Endothelial cell of umbilical vein (primary cell): Measurements from ENCODE around the gene LMF2. TPM values are rescaled to one million over a fixed set of nuclear protein-coding genes. Genes with fewer than 3 reads are reported as not detected.

Source experiments
- BruUV-seq: library from RNA; stranded (reverse); fragments of 400-500 nt; replicated peaks from 2 replicates; lab custom pipeline; 2021; lab: Mats Ljungman, UMichigan
- CTCF ChIA-PET: fragments of 300-600, 350-600 bp; sonication (Branson Sonifier 250); formaldehyde crosslinking; loops from one replicate; lab custom pipeline; 2021; ENCODE audit warnings: antibody characterized with exemption, inconsistent platforms; lab: Charles Lee
- POLR2A ChIA-PET: fragments of 300-600, 350-600 bp; sonication (Branson Sonifier 250); formaldehyde crosslinking; loops from one replicate; lab custom pipeline; 2021; ENCODE audit warnings: antibody characterized with exemption, inconsistent platforms; lab: Charles Lee
- DNase-seq: peaks from one replicate; pipeline ENCODE4 v3.0.0-alpha.2; 2011; ENCODE audit warnings: low read depth, low spot score
- FAIRE-seq: peaks from 2 replicates; lab custom pipeline; 2011; peaks lifted over from hg19 to GRCh38; lab: Jason Lieb, UNC
- H2AFZ ChIP-seq: 2 replicates; pipeline ENCODE4 v1.6.0; 2012; ENCODE audit warnings: low read depth, low read length, control low read depth, inconsistent platforms
- H3K27ac ChIP-seq: 2 replicates; pipeline ENCODE4 v1.5.1; 2011; ENCODE audit warnings: low read depth, mild to moderate bottlenecking, control low read depth, low read length, moderate library complexity; ENCODE audit not compliant: insufficient read depth
- H3K27me3 ChIP-seq, 2 experiments: 2 replicates each; pipeline versions ENCODE4 v1.6.0 to v1.6.1; 2011; ENCODE audit warnings: low read length in 2 of 2, mixed read lengths in 1 of 2; ENCODE audit not compliant: control insufficient read depth in 2 of 2, insufficient read depth in 2 of 2
- H3K36me3 ChIP-seq, 2 experiments: 2 replicates in 1 of 2; 3 replicates in 1 of 2; pipeline ENCODE4 v1.5.1; 2011; ENCODE audit warnings: low read length in 2 of 2, mild to moderate bottlenecking in 1 of 2, moderate library complexity in 1 of 2; ENCODE audit not compliant: control insufficient read depth in 2 of 2, insufficient read depth in 2 of 2; ENCODE audit errors: extremely low read depth in 1 of 2
- H3K4me1 ChIP-seq: 3 replicates; pipeline ENCODE4 v1.5.1; 2011; ENCODE audit warnings: mild to moderate bottlenecking, low read length; ENCODE audit not compliant: control insufficient read depth, insufficient read depth; ENCODE audit errors: extremely low read depth
- H3K4me2 ChIP-seq: 2 replicates; pipeline ENCODE4 v1.6.1; 2011; ENCODE audit warnings: low read length, control low read depth, mixed read lengths; ENCODE audit not compliant: insufficient read depth
- H3K4me3 ChIP-seq, 3 experiments: fragments of 200-600 bp in 1 of 3; sonication (generic), shearing (Covaris generic) in 1 of 3; replicated peaks in 1 of 3; 2 replicates each; pipeline ENCODE4 v1.5.1; 2011 to 2016; ENCODE audit warnings: control low read depth in 3 of 3, low read length in 3 of 3, mild to moderate bottlenecking in 2 of 3, inconsistent platforms in 1 of 3, low read depth in 1 of 3, moderate library complexity in 1 of 3; ENCODE audit not compliant: insufficient read depth in 1 of 3
- H3K79me2 ChIP-seq: 2 replicates; pipeline ENCODE4 v1.6.0; 2012; ENCODE audit warnings: low read length, inconsistent platforms; ENCODE audit not compliant: control insufficient read depth, insufficient read depth
- H3K9ac ChIP-seq: replicated peaks from 2 replicates; pipeline ENCODE3; 2011; ENCODE audit warnings: low read length, control low read depth; ENCODE audit not compliant: insufficient read depth; ENCODE audit errors: extremely low read depth
- H3K9me1 ChIP-seq: replicated peaks from 3 replicates; pipeline ENCODE4 v1.6.0; 2011; ENCODE audit warnings: mild to moderate bottlenecking, low read length; ENCODE audit not compliant: control insufficient read depth, insufficient read depth; ENCODE audit errors: extremely low read depth
- H3K9me3 ChIP-seq: replicated peaks from 2 replicates; pipeline ENCODE4 v1.5.1; 2012; ENCODE audit warnings: low read length, inconsistent platforms; ENCODE audit not compliant: control insufficient read depth, insufficient read depth
- H4K20me1 ChIP-seq: replicated peaks from 2 replicates; pipeline ENCODE3; 2011; ENCODE audit warnings: mild to moderate bottlenecking, low read length; ENCODE audit not compliant: control insufficient read depth, insufficient read depth; ENCODE audit errors: extremely low read depth
- CTCF ChIP-seq, 2 donors: IDR thresholded peaks; 1 replicate in 1 of 2; 2 replicates in 1 of 2; pipeline ENCODE4 v1.5.1; 2011; ENCODE audit warnings: low read length in 2 of 2, mild to moderate bottlenecking in 2 of 2, moderate library complexity in 2 of 2, control low read depth in 1 of 2, inconsistent platforms in 1 of 2, low read depth in 1 of 2; ENCODE audit not compliant: insufficient read depth in 1 of 2; ENCODE audit errors: extremely low read depth in 1 of 2
- EZH2 ChIP-seq: IDR thresholded peaks from 2 replicates; pipeline ENCODE4 v1.6.1; 2012; ENCODE audit warnings: borderline replicate concordance, low read depth, mild to moderate bottlenecking, moderate library complexity, low read length, inconsistent platforms; ENCODE audit not compliant: severe bottlenecking
- FOS ChIP-seq: IDR thresholded peaks from 2 replicates; pipeline ENCODE4 v1.6.1; 2011; ENCODE audit warnings: mild to moderate bottlenecking, low read length, moderate library complexity, borderline replicate concordance; ENCODE audit not compliant: insufficient read depth
- GATA2 ChIP-seq: IDR thresholded peaks from 2 replicates; pipeline ENCODE4 v1.7.0; 2011; ENCODE audit warnings: low read depth, mild to moderate bottlenecking, moderate library complexity, mixed read lengths, low read length; ENCODE audit not compliant: insufficient read length, insufficient read depth
- JUN ChIP-seq: IDR thresholded peaks from 2 replicates; pipeline ENCODE4 v1.6.1; 2011; ENCODE audit warnings: borderline replicate concordance, low read depth; ENCODE audit not compliant: insufficient read length, insufficient read depth
- MAX ChIP-seq: IDR thresholded peaks from 2 replicates; pipeline ENCODE4 v1.6.1; 2011; ENCODE audit not compliant: insufficient read depth, insufficient read length
- MYC ChIP-seq: IDR thresholded peaks from one replicate; pipeline ENCODE4 v1.6.1; 2011; ENCODE audit warnings: mild to moderate bottlenecking, low read depth, low read length
- POLR2A ChIP-seq: IDR thresholded peaks from 2 replicates; pipeline ENCODE4 v1.6.1; 2012; ENCODE audit warnings: low read depth, mild to moderate bottlenecking, control low read depth, low read length
- POLR2AphosphoS5 ChIP-seq: IDR thresholded peaks from 2 replicates; pipeline ENCODE4 v1.6.1; 2012; ENCODE audit warnings: low read depth, mild to moderate bottlenecking, control low read depth, low read length, moderate library complexity; ENCODE audit not compliant: insufficient read depth
- dilution Hi-C: fragments of 300-500 bp; cut with MboI; formaldehyde crosslinking; loops from one replicate; pipeline ENCODE4 v1.15.0; 2019; ENCODE audit warnings: low sequenced_read_pairs; ENCODE audit not compliant: extremely low pct_ligation_motif_present
- intact Hi-C: fragments of 100-400 bp; cut with micrococcal nuclease; formaldehyde crosslinking; loops from one replicate; pipeline ENCODE4 v1.10.0; 2022
- polyA plus RNA-seq, 4 experiments: library from polyadenylated mRNA; depleted of rRNA in 3 of 4; stranded (reverse) in 3 of 4; unstranded in 1 of 4; fragments of >200 nt; gene quantifications; 2 replicates each; pipeline versions ENCODE4 v1.2.1 to v1.2.3, GENCODE V29; 2011 to 2012; ENCODE audit warnings: missing spikeins in 1 of 4
- total RNA-seq: library from RNA; stranded (reverse); gene quantifications from 2 replicates; pipeline ENCODE4 v1.2.3, GENCODE V29; 2021

The LMF2 gene
- total and polyA plus RNA-seq, 2 donors (not counting 3 experiments of a cell fraction or from before 2014, with no cell fraction given), result 89.7 to 112 TPM

- Histone ChIP-seq H3K9me3 (no peaks in the 10 kb centered on the region), H3K79me2 (peaks cover 14% of the 10 kb centered on the region), H3K36me3 (peaks cover 6 to 22% of the 10 kb centered on the region in 2 experiments), H3K27me3 (no peaks in the 10 kb centered on the region), H3K27ac (no peak overlapping the region), H3K9me1 (no peaks in the 10 kb centered on the region), H3K4me2 (no peak overlapping the region), H4K20me1 (no peaks in the 10 kb centered on the region), H3K9ac (no peak overlapping the region), H2AFZ (no peak overlapping the region), H3K4me3 (no peak overlapping the region), H3K4me1 (peaks cover 6% of the 10 kb centered on the region)
- TSS peak; percentile 21 for BruUV-seq
- dilution Hi-C loops (no loop called here), intact Hi-C loops (no loop called here)
- TF ChIP-seq GATA2, result no peak
- no peak for TF ChIP-seq POLR2AphosphoS5
- TF ChIP-seq JUN, result no peak
- FAIRE-seq (no peak), DNase-seq (no peak)
- ChIA-PET CTCF (interaction anchor here (0.8 to 1.0 kb wide), 2 partner anchors 22 to 23 kb away, joined by 3 read pairs; partner anchors contain the start of gene SCO2), POLR2A (no interaction called here)
These were observed 4.7 kb downstream of the LMF2 start for GRCh38 chr22:50502628-50503474.

- Histone ChIP-seq H3K9me3 (no peaks in the 10 kb centered on the region), H3K4me1 (peaks cover 6% of the 10 kb centered on the region), H3K27ac (no peak overlapping the region), H3K4me2 (no peak overlapping the region), H4K20me1 (no peaks in the 10 kb centered on the region), H3K9me1 (no peaks in the 10 kb centered on the region), H3K27me3 (no peaks in the 10 kb centered on the region), H3K9ac (no peak overlapping the region), H3K4me3 (no peak overlapping the region), H3K79me2 (peaks cover 11% of the 10 kb centered on the region), H2AFZ (no peak overlapping the region), H3K36me3 (peaks cover 6 to 22% of the 10 kb centered on the region in 2 experiments)
- intact Hi-C loops (no loop called here), dilution Hi-C loops (no loop called here)
- FAIRE-seq, result no peak
- POLR2A ChIA-PET, result no interaction called here
- DNase-seq, result no peak
- CTCF ChIA-PET, result no interaction called here
- no TSS peak for BruUV-seq
- TF ChIP-seq POLR2A (no peak), JUN (no peak), POLR2AphosphoS5 (no peak), GATA2 (no peak), MAX (no peak), CTCF (IDR thresholded peaks at IDR 0.05; ENCODE audit: extremely low read depth in 1 of 2, insufficient read depth in 1 of 2, low read depth in 1 of 2, low read length in 2 of 2) (no peak), FOS (no peak), EZH2 (no peak), MYC (no peak)
These were observed 5.4 kb downstream of the LMF2 start for GRCh38 chr22:50502096-50502495.
